ENCODE results near the gene MCF2L.

The MCF2L gene

DNA sequence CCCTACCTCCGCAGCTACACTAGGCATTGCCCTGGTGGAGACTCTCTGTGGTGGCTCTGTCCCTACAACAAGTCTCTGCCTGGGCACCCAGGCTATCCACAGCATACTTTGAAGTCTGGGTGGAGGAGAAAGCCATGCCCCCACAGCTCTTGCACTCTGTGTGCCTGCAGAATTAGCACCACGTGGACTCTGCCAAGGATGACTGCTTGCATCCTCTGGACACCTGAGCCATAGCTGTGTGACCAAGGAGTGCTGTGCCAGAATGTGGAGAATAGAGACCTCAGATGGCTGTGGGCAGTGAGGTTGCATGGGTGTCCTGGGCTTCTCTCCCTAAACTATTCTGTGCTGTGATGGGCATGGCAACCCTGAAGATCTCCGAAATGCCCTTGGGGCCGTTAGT lies 21.2 kb upstream of the MCF2L start:
- DNase-seq (ENCODE audit: low read depth in 4 of 4, low spot score in 1 of 4), result no peak

DNA sequence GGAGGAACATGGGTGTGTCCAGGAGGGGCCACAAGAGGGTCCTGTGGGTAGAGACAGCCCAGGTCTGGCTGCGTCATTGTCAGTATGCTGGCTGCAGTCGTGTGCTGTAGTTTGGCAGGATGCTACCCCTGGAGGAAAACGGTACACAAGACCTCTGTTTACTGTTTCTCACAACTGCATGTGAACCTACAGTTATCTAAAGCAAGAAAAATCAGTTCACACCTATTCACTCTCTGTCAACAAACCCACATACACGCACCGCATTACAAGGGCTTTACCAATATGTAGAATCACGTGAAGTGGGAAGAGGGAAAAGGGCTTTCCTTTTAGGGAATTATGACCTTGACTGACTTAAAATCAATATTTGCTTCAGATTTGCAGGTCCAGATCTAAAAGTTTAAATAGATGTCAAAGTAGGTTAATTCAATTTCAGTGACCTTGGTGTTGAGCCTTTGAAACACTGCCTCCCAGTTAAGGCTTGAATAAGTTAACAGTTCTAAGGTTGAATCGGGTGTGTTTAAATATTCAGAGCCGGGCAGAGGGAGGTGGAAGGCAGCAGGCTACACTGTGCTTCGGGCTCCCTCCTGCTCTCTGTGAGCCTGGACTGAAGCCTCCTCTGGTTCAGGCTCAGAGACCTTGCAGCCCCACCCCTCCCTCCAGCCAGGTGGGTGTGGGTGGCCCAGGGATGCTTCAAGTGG lies 17.2 kb upstream of the MCF2L start:
- DNase-seq (ENCODE audit: low read depth in 4 of 4, low spot score in 1 of 4), result no peak

DNA sequence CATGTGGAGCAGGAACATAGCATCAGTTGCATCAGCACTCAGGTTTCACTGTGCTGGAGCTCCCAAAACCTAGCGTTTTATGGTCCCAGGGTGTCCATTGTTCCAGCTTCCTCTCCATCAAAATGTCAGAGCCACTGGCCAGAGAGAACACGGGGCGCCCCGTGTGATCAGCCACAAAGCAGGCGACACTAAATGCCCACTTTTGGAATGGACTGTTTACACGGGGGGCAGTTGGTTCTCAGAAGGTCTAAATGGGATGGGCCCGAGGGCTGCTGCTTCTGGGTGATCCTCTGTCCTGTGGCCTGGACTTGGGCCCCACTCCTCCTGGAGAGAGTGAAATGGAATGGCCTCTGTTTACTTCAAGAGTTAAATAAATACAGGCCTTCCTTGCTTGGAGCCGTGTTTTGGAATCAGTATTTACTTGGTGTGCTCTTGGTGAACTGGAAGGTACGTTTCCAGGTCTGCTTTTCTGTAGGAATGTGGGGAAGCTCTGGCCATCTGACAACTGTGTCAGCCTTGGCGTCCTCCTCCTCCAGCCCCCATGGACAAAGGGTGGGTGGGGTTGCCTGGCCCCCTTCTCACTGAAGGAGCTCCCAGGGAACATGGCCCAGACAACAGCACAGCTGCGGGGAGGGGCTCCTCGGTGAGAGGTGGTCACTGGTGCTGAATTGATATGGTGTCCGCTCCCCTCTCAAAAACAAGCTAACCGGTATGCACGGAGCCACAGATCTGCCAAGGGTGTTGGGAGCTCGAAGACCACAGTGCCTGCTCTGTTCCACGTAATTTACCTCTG lies 16.1 kb upstream of the MCF2L start:
- DNase-seq (ENCODE audit: low read depth in 4 of 4, low spot score in 1 of 4), result no peak

DNA sequence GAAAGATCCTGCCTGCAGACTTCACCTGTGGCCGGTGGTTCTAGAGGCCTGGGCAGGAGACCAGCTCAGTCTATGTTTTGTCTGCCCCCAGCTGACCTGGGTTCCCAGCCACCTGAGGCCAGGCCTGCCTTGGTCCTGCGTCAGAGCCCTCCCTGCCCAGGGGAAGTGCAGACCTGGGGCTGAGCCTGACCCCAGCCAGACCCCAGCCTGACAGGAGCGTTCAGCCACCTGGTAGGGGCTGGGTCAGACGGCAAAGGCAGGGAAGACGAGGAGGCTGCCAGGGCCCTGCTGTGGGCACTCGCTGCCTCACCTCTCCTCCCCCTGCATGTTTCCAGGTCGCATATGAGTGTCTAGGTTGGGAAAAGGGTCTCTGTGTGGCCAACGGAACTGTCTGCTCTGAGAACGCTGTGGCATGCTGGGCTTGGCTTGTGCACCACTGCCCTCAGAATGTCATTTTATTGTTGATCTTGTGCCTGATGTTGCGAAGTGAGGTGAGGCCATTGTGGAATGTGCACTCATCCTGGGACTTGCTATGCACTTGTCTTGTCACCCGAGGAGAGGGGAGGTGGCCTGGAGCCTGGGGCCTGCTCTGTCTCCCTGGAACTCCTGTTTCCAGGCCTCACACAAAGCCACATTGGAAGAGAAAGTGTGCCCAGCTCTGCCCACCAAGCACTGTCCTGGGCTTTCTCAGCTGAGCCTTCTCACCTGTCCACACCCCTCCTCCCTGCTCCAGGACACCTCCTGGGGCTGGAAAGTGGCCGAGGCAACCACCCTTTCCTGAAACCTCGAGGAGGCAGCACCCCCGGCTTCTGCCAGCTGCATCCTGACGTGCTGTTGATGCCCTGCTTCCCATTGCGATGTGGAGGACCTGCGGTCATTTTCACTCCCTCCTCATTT lies 15.2 kb upstream of the MCF2L start:
- no peak for DNase-seq (ENCODE audit: low read depth in 4 of 4, low spot score in 1 of 4)

DNA sequence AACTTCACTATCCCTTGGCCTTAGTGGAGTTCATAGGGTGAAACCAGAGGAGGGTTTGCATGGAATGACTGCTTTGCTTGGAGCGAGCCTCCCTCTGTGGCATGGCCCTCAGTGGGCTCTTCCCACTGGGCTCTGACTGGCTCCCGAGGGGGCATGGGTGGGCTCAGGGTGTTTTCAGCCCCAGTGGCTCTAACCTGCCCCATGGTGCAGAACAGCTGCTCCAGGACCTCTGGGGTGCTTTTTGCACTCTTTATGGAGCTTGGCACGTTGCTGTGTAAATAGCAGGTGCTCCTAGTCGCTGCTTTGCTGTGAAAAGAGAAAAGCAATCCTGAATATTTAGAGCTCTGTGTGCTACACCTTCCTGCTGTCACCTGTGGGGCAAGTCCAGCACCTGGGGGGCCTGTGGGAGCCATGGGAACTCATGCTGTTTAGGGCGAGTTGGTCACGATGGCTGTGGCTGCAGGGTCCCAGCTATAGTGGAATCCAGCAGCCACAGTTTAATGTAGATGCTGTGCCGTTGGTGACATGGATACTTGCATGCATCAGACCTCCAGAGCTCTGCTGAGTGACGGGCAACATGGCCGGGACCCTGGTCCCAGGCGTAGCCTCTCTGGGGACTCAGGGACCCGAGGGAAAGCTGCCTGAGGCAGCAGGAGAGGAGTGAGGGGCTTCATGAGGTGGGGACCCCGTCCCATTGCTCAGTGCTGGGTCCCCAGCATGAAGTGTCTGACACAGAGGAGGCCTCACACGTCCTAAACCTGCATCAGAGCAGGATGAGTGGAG lies 14.3 kb upstream of the MCF2L start:
- DNase-seq (ENCODE audit: low read depth in 4 of 4, low spot score in 1 of 4), result no peak

DNA sequence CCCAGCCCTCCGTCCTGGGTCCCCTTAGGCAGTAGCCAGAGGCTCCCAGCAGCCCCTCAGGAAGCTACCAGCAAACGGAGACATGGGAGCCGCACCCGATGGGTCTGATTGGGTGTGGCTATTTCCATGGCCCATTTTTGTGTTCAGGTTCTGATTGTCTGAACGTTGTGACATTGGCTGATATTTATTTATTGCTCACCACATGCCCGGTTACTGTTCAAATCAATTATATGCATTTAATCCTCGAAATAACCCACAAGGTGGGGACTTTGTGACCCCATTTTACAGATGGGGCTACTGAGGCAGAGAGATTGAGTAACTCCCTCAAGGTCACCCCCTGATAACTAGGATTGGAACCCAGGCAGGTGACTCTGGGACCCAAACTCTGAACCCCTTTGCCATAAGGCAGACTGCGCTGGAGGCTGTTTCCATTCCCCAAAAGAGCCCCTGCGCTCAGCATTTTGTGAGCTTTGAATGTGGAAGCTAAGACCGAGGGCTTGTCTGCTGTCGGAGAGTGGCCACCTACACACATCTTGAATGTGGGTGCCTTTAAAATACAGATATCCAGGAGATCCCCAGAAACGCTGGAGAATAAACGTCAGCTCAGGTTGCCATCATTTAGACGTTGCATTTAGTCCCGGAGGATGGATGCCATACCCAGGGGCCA lies 13.6 kb upstream of the MCF2L start:
- DNase-seq (ENCODE audit: low read depth in 4 of 4, low spot score in 1 of 4), result no peak

DNA sequence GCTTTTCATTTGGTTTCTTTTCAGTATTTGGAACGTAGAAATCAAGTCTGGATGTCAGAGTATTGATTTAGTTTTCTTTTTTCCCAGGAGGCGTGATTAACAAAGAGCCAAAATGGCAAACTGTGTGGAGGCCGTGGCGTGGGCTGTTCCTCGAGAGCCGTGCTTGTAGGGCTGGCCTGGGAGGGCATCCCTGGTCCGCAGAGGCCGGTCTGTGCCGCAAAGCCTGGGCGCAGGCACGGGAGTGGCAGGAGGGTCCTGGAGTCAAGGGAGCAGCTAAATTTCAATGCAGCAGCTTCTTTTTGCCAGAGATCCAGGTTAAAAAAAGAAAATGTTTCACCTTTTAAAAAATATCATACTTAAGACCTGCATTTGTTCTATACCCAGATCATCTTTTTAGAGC lies 13.1 kb upstream of the MCF2L start:
- no peak for DNase-seq (ENCODE audit: low read depth in 4 of 4, low spot score in 1 of 4)

DNA sequence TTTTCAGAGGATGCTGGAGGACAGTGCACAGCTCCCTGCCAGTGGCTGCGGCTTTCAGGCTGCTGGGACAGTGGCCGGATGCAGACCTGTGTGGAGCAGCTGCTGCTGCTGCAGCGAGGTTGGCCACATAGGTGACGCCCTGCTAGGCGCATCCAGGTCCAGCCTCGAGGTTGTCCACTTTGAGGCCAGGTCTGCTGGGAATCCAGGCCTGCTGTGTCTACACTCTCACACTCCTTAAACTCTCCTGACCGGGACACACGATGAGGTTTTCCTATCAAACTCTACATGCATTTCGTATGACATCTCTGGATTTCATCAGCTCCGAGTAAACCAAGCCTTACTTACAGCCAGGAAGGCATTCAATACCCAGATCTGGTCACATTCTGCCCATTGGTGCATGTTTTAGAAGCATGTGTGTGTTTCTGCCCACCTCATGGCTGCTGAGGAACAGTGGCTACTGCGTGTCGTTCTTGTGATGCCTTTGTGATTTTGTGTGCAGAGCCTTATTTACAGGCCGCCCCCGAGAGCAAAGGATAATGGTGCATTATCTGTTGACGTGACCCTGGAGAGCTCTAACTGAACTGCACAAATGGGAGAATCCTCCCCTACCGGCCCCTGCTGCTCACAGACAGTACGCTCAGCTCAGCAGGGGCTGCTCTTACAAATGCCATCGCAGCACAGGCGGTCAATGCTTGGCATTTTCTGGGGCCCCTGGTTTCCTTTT lies 12.3 kb upstream of the MCF2L start:
- DNase-seq (ENCODE audit: low read depth in 4 of 4, low spot score in 1 of 4), result no peak

DNA sequence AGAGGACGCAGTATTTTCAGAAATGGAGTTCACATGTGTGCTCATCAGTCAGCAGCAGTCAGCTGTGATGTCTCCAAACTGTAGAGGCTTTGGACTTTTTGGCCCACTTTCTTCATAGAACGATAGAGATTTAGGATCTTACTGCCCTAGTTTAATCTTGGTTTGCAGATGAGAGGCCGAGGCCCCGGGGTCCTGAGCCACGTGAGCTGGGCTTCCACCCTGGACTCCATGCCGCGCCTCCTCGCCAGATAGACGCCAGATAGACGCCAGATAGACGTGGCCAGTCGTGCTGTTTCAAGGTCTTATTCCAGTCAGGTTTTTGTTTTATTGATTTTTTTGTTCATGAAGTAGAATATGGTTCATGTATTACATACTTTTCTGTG lies 11.7 kb upstream of the MCF2L start:
- no peak for DNase-seq (ENCODE audit: low read depth in 4 of 4, low spot score in 1 of 4)

DNA sequence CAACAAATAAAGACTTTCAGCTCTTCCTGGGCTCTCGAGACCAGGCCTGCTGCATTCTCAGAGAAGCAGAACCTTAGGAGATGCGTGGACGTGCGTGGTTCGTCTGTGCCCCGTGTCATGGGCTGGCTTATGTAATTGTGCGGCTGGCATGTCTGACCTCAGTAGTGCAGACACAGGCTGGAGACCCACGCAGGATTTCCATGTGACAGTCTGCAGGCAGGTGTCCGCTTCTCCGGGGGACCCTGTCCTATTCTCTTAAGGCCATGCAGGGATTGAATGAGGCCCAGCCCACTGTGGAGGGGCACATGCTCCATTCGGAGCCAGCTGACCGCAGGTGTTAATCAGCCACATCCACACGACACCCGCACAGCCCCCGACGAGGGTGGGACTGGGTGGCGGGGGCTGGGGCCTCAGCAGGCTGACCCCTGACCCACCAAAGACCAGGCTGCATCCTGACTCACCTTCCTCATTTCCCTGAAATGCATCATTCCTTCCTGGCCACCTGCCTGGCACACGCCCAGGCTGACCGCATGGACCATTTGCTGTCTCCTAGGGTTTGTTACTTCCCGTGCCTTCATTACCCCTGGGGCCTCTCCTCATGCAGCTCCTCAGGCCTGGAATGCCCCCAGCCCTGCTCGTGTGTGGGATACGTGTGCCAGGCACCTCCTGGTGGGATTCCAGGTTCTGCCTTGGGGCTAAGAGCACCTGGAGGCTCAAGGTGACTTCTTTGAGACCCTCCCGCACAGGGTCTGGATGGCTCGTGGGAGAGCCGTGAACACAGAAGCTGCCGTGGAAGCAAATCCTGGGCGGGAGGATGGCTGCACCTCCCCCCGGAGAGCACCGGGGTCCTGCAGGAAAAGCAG lies 10.7 kb upstream of the MCF2L start:
- no peak for DNase-seq (ENCODE audit: low read depth in 4 of 4, low spot score in 1 of 4)

DNA sequence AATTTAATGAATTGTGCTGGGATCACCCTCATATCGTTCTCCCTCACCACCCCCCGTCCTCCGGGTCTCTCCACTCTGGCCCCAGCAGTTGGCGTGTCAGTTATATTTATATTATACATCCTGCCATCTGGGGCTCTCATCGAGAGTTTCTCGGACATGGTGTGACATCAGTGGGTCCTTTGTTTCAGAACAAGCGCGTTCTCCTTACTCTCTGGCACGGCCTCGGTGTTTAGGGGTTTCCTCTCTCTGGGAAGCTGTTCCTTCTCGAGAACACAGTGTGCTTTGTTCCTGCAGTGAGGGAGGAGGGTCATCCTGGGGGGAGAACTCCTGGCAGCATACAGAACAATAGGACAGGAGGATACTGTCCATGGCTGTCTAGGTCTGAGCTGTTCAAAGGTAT lies 9.8 kb upstream of the MCF2L start:
- DNase-seq (ENCODE audit: low read depth in 4 of 4, low spot score in 1 of 4), result no peak

DNA sequence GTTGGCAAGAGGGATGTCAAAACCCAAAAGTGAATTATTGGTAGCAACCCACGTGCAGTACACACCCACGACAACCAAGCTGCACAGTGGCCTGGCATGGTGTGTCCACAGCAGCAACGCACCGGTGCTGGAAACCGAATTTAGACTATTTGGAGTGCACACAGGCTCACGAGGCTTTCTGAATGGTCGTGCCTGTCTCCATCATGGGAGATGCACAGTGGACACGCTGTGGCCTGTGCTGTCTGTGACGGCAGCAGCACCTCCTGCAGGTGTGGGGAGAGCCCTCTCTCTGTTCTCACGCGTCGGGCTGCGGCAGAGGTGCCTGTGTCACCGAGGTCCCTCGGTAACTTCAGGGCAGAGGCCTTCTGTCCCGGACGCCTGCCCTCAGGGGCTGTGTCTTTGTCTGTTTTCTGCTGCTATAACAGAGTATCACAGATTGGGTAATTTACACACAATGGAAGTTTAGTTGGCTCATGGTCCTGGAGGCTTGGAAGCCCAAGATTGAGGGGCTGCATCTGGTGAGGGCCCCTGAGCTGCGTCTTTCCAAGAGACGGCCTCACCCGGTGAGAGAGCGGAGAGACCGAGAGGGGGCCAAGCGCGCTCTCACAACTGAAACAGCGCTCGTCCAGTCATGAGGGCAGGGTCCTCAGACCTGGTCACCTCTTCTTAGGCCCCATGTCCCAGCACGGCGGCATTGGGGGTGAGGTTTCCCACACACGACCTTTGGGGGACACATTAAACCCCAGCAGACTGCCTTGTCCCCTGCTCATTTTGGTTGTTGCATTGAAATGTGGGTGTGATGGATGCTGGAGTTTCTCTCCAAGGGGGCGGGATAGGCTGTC lies 9.1 kb upstream of the MCF2L start:
- no peak for DNase-seq (ENCODE audit: low read depth in 4 of 4, low spot score in 1 of 4)

DNA sequence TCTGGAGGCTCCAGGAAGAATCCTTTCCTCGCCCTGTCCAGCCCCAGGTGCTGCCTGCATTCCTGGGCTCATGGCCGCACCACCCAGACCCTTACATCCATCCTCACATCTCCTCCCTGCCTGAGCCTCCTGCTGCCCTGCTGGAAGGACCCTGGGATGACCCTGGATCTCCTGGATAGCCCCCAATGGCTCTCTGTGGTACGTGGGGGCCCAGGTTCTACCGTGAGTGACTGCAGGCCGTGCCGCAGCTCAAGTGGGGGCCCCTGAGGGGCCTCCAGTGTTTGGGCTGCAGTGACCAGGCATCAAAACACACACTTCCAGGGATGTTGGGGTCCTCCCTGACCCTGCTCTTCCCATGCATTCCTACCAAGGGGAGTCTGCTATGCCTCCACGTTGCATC lies 8.3 kb upstream of the MCF2L start:
- no peak for DNase-seq (ENCODE audit: low read depth in 4 of 4, low spot score in 1 of 4)

DNA sequence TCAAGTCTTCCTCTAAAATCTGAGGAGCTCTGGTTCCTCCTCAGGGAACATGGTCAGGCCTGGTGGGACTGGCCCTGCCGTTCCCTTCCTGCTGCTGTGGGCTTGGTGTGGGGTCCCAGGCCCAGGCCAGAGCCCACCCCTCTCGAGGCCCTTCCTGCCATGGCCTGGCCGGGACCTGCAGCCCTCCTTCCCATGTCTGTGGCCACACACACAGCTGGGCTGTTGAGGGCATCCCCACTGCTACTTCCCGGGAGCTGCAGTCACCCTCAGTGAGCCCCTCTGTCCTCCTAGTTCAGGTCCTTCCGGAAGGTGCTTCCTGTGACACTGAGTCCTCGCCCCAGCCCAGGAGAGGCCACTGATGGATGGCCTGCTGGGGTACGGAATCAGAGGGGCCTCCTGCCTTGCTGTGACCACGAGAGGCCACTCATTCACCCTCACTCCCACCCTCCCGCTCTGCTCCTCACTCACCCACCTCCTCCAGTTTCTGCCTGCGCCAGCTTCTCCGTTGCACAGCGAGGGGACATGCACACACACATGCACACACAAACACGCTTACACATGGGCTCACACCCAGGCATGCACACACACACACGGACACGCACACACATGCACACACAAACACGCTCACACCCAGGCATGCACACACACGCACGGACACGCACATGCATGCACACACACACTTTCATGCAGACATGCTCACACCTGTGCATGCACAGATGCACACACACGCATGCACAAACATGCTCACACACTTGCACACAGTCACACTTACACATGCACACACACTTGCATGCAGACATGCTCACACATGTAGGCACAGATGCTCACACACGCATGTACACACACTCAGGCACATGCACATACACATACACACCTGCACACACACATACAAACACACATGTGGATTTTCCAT lies 7.3 kb upstream of the MCF2L start:
- DNase-seq (ENCODE audit: low read depth in 4 of 4, low spot score in 1 of 4), result no peak

DNA sequence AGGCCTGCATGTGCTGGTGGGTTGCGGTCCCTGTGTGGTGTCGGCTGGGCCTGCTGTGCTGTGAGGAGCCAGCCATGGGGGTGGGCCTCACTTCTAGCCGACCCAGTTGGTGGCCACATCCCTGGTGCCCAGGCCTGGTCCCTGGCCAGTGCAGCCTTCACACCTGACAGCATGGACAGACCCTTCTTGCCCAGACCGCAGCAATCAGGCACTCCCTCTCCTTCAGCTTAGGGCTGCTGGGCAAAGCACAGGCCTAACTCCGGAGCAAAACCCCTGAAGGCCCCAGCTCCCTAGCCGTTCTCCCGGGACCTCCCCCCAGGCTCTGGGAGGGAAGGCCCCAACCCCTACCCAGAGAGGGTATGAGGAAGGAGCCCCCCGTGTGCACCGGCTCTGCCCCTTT lies 6.6 kb upstream of the MCF2L start:
- no peak for DNase-seq (ENCODE audit: low read depth in 4 of 4, low spot score in 1 of 4)

DNA sequence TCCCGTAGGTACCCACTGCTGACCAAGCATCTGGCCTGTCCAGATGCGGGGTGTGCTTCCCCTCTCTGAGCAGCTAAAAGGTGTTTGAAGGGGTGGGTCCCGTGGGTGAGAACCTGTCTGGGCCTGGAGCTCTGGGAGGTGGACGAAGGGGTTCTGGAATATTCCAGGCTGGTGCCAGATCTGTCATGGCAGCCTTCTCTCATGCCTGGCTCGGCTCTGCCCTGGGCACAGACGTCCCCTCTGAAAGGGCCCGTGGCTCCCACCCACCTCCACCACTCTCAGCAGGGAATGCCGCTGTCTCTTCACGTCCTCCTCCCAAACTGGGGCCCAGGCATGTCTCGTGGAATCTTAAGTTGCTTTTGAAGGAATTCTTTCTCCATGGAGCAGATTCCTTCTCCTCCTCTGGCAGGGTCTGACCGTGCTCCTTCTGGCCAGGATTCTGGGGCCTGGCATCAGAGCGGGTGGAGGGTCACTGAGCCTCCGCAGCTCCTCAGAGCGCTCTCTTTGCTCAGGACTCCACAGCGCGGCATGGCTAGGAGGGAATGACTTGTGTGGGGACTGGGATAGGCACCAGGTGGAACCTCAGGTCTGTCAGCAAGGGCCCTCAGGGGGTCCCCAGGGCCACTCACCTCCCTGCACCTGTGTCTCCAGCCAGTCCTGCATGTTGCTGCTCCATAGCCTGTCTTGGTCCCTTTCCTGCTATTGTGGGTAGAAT lies 5.9 kb upstream of the MCF2L start:
- DNase-seq (ENCODE audit: low read depth in 4 of 4, low spot score in 1 of 4), result no peak
